ENCODE measurements around the gene FAM20C.
"Not testable (repeated sequence)": the region's sequence is repeated elsewhere in the genome, so short reads cannot be mapped to it uniquely, and the experiment has no call there.

Gene FAM20C

DNA sequence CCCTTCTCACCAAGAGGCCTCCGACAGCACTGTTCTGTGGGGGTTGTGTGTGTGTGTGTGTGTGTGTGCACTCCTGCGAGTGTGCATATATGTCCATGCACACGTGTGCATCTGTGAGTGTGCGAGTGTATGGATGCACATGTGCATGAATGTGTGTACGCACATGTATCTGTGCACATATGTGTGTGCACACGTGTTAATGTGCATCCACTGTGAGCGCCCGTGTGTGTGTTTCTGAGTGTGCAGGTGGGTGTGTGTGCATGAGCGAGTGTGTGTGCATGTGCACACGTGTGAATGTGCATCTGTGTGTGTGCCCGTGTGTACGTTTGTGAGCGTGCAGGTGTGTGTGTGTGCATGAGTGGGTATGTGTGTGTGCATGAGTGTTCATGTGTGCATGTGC, 49.1 kb downstream of the FAM20C start:
- H3K36me3 ChIP-seq (ENCODE audit: insufficient read depth, low read length): no peaks in the 10 kb centered on the region
- H3K4me3 ChIP-seq (ENCODE audit: low read length): no peak overlapping the region
- H3K9me3 ChIP-seq (ENCODE audit: low read length): no peaks in the 10 kb centered on the region
- H3K27me3 ChIP-seq (ENCODE audit: insufficient read depth, low read length): no peaks in the 10 kb centered on the region
- no peak overlapping the region for H2AFZ ChIP-seq (ENCODE audit: low read depth, low read length)
- H3K4me1 ChIP-seq (ENCODE audit: insufficient read depth, low read length): no peaks in the 10 kb centered on the region

DNA sequence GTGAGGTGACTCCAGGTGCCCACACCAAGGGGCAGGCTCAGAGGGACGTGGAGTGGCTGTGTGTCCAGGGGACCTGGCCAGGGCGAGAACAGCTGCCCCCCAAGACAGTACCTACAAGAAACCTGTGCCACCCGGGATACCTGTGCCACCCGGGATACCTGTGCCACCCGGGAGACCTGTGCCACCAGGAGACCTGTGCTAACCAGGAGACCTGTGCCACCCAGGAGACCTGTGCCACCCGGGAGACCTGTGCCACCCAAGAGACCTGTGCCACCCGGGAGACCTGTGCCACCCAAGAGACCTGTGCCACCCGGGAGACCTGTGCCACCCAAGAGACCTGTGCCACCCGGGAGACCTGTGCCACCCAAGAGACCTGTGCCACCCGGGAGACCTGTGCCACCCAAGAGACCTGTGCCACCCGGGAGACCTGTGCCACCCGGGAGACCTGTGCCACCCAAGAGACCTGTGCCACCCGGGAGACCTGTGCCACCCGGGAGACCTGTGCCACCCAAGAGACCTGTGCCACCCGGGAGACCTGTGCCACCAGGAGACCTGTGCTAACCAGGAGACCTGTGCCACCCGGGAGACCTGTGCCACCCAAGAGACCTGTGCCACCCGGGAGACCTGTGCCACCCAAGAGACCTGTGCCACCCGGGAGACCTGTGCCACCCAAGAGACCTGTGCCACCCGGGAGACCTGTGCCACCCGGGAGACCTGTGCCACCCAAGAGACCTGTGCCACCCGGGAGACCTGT, 50.6 kb downstream of the FAM20C start:
- H3K27me3 ChIP-seq (ENCODE audit: insufficient read depth, low read length); H2AFZ ChIP-seq (ENCODE audit: low read depth, low read length): not testable (repeated sequence)

DNA sequence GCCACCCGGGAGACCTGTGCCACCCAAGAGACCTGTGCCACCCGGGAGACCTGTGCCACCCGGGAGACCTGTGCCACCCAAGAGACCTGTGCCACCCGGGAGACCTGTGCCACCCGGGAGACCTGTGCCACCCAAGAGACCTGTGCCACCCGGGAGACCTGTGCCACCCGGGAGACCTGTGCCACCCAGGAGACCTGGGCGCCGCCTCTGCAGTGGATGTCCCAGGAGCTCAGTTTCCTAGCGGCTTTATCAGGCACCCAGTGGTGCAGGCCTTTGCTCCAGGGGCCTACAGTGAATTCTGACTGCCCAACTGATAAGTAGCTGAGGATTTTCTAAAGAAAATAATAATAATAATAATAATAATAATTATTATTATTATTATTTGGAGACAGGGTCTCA, 51.2 kb downstream of the FAM20C start:
- not testable (repeated sequence) for H3K4me3 ChIP-seq (ENCODE audit: low read length); H3K9me3 ChIP-seq (ENCODE audit: low read length); H3K4me1 ChIP-seq (ENCODE audit: insufficient read depth, low read length); H2AFZ ChIP-seq (ENCODE audit: low read depth, low read length); H3K27me3 ChIP-seq (ENCODE audit: insufficient read depth, low read length); H3K36me3 ChIP-seq (ENCODE audit: insufficient read depth, low read length)

More for the DNA sequence above, 50.6 kb downstream of the FAM20C start:
- H3K4me3 ChIP-seq (ENCODE audit: low read length); H3K36me3 ChIP-seq (ENCODE audit: insufficient read depth, low read length); H3K4me1 ChIP-seq (ENCODE audit: insufficient read depth, low read length); H3K9me3 ChIP-seq (ENCODE audit: low read length): not testable (repeated sequence)

DNA sequence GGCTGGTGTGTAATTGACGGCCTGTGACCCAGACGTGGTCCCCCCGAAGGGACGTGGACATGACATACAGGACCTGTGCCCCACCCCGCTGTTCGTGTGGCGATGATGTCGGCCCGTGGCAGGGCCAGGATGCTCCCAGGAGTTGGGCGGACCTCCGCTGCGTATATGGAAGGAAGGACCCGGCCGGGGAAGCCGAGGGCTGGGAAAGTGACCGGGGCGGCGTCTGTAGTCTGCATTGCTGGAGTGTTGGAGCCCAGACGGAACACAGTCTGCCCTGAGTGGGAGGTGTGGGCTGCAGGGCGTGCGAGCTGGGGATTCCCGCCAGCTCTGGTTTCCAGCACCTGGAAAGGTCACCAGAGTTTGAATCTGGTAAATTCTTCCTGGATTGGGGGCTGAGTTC, 52.6 kb downstream of the FAM20C start:
- Histone ChIP-seq H3K4me1 (ENCODE audit: insufficient read depth, low read length) (no peaks in the 10 kb centered on the region), H3K27me3 (ENCODE audit: insufficient read depth, low read length) (no peaks in the 10 kb centered on the region), H3K36me3 (ENCODE audit: insufficient read depth, low read length) (no peaks in the 10 kb centered on the region), H3K9me3 (ENCODE audit: low read length) (no peaks in the 10 kb centered on the region), H3K4me3 (ENCODE audit: low read length) (no peak overlapping the region), H2AFZ (ENCODE audit: low read depth, low read length) (no peak overlapping the region)

DNA sequence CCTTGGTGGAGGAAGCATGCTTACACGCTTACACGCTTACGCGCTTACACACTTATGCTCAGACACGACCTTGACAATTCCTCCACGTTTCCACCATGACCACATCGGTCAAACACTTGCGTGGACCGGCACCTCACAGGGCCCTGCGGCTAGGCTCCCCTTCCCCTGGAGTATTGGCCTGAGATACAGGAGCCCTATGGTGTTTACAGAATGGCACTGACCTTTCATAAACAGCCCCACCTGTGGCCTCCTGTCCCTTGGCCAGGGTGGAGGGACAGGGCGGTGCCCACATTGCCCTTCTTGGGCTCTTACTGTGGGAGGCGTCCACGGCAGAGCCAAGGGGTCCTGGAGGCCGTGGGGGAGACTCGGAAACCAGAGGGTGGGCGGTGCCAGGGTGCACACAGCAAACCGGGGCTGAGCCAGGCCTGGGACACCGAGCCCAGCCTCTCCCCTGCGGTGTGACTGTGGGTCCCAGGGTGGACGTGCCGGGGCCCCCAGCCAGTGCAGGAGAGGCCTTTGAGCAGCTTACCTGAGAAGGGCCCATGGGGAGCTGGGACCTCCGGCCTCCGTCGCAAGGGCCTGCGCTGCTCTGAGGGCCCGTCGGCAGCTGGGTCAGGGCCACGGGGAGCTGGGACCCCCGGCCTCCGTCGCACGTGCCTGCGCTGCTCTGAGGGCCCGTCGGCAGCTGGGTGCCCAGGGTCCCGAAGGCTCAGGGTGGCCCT, 53.4 kb downstream of the FAM20C start:
- no peaks in the 10 kb centered on the region for H3K9me3 ChIP-seq (ENCODE audit: low read length)
- no peaks in the 10 kb centered on the region for H3K36me3 ChIP-seq (ENCODE audit: insufficient read depth, low read length)
- H3K4me3 ChIP-seq (ENCODE audit: low read length): no peak overlapping the region
- no peaks in the 10 kb centered on the region for H3K4me1 ChIP-seq (ENCODE audit: insufficient read depth, low read length)
- H3K27me3 ChIP-seq (ENCODE audit: insufficient read depth, low read length): no peaks in the 10 kb centered on the region
- no peak overlapping the region for H2AFZ ChIP-seq (ENCODE audit: low read depth, low read length)

DNA sequence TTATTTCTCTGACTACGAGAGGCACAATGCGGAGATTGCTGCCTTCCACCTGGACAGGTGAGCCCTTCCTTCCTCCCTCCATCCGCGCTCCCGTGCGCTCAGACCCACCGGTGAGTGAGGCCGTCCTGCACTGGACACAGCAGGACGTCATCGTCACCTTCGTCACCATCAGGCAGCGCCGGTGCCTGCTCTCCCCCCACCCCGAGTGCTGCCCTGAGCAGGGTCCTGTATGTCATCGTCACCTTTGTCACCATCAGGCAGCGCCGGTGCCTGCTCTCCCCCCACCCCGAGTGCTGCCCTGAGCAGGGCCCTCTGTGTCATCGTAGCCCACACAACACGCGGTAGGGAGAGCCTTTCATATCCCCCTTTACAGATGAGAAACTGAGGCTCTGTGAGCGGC, 54.1 kb downstream of the FAM20C start:
- Histone ChIP-seq H3K9me3 (ENCODE audit: low read length) (no peaks in the 10 kb centered on the region), H3K4me3 (ENCODE audit: low read length) (no peak overlapping the region), H3K27me3 (ENCODE audit: insufficient read depth, low read length) (no peaks in the 10 kb centered on the region), H3K4me1 (ENCODE audit: insufficient read depth, low read length) (no peaks in the 10 kb centered on the region), H2AFZ (ENCODE audit: low read depth, low read length) (no peak overlapping the region), H3K36me3 (ENCODE audit: insufficient read depth, low read length) (no peaks in the 10 kb centered on the region)

DNA sequence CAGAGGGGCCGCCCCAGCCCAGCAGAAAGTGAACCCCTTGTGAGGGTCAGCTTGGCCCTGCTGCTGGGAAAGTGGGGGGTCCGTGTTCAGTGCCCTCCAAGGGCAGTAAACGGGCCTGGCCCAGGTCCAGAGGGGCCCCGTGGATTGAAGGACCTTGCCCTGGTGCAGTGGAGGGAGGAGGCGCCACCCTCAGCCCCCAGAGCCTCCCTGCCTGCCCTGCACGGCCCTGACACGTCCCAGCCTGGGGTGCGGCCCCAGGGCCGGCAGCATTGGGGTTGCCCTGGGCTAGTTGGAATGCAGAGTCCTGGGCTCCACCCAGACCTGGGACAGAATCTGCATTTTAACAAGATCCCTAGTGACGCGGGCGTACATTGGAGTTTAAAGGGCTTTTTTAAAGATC, 54.8 kb downstream of the FAM20C start:
- H3K4me3 ChIP-seq (ENCODE audit: low read length): no peak overlapping the region
- H3K36me3 ChIP-seq (ENCODE audit: insufficient read depth, low read length): no peaks in the 10 kb centered on the region
- H2AFZ ChIP-seq (ENCODE audit: low read depth, low read length): no peak overlapping the region
- no peaks in the 10 kb centered on the region for H3K4me1 ChIP-seq (ENCODE audit: insufficient read depth, low read length)
- no peaks in the 10 kb centered on the region for H3K9me3 ChIP-seq (ENCODE audit: low read length)
- no peaks in the 10 kb centered on the region for H3K27me3 ChIP-seq (ENCODE audit: insufficient read depth, low read length)

DNA sequence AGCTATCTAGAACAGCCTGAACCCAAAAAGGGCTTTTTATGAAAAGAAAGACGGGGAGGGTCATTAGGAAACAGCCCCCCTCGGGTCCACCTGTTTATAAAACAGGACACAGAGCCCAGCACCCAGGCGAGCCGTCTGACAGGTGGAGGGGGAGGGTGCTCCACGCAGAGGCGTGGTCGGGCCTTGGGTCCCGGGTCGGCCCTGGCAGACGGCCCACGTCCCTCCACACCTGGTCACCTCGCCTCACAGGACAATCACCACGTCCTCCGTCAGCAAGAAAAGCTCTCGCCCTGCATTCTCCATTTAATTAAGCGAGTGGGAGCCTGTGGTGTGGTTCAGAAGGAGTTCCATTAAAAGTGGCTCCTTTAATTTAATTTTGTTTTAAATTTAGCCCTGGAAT, 55.3 kb downstream of the FAM20C start:
- no peak overlapping the region for H2AFZ ChIP-seq (ENCODE audit: low read depth, low read length)
- no peaks in the 10 kb centered on the region for H3K36me3 ChIP-seq (ENCODE audit: insufficient read depth, low read length)
- no peaks in the 10 kb centered on the region for H3K27me3 ChIP-seq (ENCODE audit: insufficient read depth, low read length)
- no peaks in the 10 kb centered on the region for H3K9me3 ChIP-seq (ENCODE audit: low read length)
- H3K4me3 ChIP-seq (ENCODE audit: low read length): no peak overlapping the region
- H3K4me1 ChIP-seq (ENCODE audit: insufficient read depth, low read length): no peaks in the 10 kb centered on the region

DNA sequence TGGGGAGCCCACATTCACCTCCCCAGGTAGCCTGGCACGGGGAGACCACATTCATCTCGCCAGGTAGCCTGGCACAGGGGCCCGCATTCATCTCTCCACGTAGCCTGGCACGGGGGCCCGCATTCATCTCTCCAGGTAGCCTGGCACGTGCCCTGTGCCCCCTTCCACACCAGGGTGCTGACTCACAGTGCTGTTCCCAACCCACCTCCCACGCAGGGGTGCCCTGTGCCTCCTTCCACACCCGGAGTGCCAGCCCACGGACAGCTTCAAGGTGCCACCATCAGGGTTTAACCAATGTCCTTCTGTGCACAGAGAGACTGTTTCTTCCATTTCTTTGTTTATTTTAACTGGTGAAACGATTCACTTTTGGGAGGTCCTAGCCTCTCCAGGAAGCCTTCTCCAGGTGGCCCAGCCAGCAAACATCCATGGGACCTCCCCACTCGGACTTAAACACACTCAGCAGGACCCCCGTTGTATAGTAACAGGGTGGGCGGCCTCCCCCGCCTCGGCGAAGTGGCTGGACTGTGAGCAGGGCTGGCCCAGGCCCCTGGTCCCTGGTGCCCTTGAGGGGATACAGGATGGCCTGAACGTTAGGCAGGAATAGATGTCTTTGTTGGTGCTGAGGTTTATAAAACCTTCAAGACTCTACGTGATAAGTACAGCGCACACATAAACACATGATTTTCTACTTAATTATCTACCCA, 56.5 kb downstream of the FAM20C start:
- Histone ChIP-seq H2AFZ (ENCODE audit: low read depth, low read length) (no peak overlapping the region), H3K36me3 (ENCODE audit: insufficient read depth, low read length) (no peaks in the 10 kb centered on the region), H3K9me3 (ENCODE audit: low read length) (no peaks in the 10 kb centered on the region), H3K27me3 (ENCODE audit: insufficient read depth, low read length) (no peaks in the 10 kb centered on the region), H3K4me1 (ENCODE audit: insufficient read depth, low read length) (no peaks in the 10 kb centered on the region), H3K4me3 (ENCODE audit: low read length) (no peak overlapping the region)

DNA sequence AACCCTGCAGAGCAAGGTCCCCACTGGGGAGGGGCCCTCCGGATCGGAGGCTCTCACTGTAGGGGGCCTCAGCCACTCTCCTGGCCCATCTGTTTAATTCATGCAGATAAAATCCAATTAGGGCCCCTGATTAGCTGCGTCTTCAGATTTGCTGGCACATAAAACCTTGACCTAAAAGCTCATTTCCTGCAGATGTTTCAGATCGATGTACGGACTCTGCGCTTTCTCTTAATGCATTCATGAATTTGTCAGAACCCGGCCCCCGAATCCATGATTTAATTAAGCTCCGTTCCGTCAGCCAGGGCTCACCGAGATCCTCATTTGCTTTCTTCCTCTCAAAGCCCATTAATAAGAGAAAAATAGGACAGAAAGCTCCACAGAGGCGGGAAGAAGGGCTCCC, 57.6 kb downstream of the FAM20C start:
- H2AFZ ChIP-seq (ENCODE audit: low read depth, low read length): no peak overlapping the region
- no peak overlapping the region for H3K4me3 ChIP-seq (ENCODE audit: low read length)
- H3K4me1 ChIP-seq (ENCODE audit: insufficient read depth, low read length): no peaks in the 10 kb centered on the region
- H3K27me3 ChIP-seq (ENCODE audit: insufficient read depth, low read length): no peaks in the 10 kb centered on the region
- H3K9me3 ChIP-seq (ENCODE audit: low read length): no peaks in the 10 kb centered on the region
- no peaks in the 10 kb centered on the region for H3K36me3 ChIP-seq (ENCODE audit: insufficient read depth, low read length)

DNA sequence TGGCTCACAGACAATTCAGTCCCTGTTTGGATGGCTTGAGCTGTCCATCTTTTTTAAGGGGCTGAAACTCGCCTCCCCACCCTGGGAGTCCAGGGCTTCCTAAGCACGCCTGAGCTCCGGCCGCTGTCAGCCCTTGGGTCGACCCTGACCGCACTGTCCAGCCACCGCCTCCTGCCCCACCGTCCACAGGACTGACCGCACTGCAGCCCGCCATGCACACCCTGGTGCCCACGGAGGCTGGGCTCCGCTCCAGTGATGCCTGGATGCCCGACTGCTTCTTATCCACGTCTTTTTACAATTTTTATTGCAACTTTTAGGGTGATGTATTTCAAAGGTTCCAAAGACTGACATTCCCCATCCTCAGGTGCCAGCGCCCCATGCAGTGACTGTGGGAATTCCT, 58.2 kb downstream of the FAM20C start:
- Histone ChIP-seq H3K4me1 (ENCODE audit: insufficient read depth, low read length) (no peaks in the 10 kb centered on the region), H3K9me3 (ENCODE audit: low read length) (no peaks in the 10 kb centered on the region), H3K36me3 (ENCODE audit: insufficient read depth, low read length) (no peaks in the 10 kb centered on the region), H2AFZ (ENCODE audit: low read depth, low read length) (no peak overlapping the region), H3K27me3 (ENCODE audit: insufficient read depth, low read length) (no peaks in the 10 kb centered on the region), H3K4me3 (ENCODE audit: low read length) (no peak overlapping the region)

DNA sequence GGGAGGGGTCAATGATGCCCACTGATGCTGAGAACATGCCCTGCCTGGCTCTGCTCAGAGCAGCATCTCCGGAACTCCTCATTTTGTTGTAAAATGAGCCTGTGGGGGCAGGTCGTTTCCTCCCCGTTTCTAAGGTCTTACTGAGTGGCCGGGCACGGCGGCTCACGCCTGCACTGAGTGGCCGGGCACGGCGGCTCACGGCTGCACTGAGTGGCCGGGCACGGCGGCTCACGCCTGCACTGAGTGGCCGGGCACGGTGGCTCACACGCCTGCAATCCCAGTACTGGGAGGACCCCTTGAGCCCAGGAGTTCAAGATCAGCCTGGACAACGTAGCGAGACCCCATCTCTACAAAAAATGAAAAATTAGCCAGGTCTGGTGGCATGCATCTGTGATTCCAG, 58.6 kb downstream of the FAM20C start:
- Histone ChIP-seq H3K4me3 (ENCODE audit: low read length) (no peak overlapping the region), H3K4me1 (ENCODE audit: insufficient read depth, low read length) (no peaks in the 10 kb centered on the region), H3K36me3 (ENCODE audit: insufficient read depth, low read length) (no peaks in the 10 kb centered on the region), H3K9me3 (ENCODE audit: low read length) (no peaks in the 10 kb centered on the region), H3K27me3 (ENCODE audit: insufficient read depth, low read length) (no peaks in the 10 kb centered on the region), H2AFZ (ENCODE audit: low read depth, low read length) (no peak overlapping the region)

DNA sequence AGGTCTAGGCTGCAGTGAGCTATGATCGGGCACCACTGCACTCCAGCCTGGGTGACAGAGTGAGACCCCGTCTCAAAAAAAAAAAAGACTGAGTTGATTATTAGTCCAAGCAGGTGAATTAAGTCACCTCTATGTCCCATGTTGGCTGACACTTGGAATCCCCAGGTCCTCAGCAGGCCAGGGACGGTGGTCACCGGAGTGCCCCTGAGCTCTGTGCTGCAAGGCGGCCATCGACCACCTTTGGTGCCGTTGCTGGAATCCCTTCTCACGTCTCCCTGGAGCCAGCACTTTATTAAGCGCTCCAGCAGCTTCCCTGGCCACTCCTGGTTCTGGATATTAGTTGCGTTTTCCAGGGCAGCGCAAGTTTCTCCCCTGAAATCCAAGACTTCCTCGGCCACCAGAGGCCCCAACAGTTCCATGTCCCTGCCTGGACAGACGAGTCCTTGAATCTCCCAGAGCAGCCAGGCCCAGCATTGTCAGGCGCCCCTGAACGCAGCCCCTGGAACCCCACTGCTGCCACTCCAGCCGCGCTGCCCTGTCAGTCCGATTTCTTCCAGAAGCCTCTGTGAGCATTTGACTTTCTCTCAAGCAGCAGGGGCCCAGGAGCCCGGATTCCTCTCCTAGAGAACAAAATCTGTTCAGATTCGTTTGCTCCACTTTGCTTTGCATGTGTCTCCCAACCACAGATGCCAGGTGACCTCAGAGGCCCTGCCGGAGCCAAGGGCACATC, 59.2 kb downstream of the FAM20C start:
- no peaks in the 10 kb centered on the region for H3K36me3 ChIP-seq (ENCODE audit: insufficient read depth, low read length)

More for the DNA sequence above, 59.2 kb downstream of the FAM20C start:
- Histone ChIP-seq H3K9me3 (ENCODE audit: low read length) (no peaks in the 10 kb centered on the region), H2AFZ (ENCODE audit: low read depth, low read length) (no peak overlapping the region), H3K4me3 (ENCODE audit: low read length) (no peak overlapping the region), H3K27me3 (ENCODE audit: insufficient read depth, low read length) (no peaks in the 10 kb centered on the region), H3K4me1 (ENCODE audit: insufficient read depth, low read length) (no peaks in the 10 kb centered on the region)
